ENCODE results near the gene RBM19. TPM values are rescaled to one million over a fixed set of nuclear protein-coding genes. Genes with fewer than 3 reads are reported as not detected.

RBM19 gene
- total RNA-seq, 1 experiment from 2014 or later = 61.7 TPM

DNA sequence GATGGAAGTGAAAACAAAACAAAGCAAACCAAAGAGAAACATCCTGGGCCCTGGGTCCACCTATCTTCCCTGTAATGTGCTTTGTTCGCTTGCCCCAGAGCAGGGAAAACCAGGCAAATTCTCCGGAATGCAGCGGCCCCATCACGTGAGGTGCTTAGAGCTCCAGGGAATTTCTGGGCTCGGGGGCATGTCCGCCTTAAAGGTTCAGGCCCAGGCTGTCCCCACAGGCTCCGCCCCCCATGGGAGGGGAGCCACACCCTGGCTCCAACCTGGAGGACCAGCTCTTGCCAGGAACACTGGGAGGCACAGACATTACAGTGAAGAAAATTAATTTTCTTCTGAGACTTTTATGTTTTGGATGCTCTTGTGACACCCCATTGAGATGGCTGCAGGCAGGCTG lies 69.9 kb downstream of the RBM19 start:
- CTCF ChIA-PET = no interaction called here
- H3K4me2 ChIP-seq (ENCODE audit: low read length) = no peak overlapping the region
- H3K9ac ChIP-seq (ENCODE audit: low read length) = no peak overlapping the region
- H4K20me1 ChIP-seq (ENCODE audit: low read length) = no peaks in the 10 kb centered on the region; the same call in 1 of the 2 replicates
- no peaks in the 10 kb centered on the region; the same call in 1 of the 2 replicates for H3K36me3 ChIP-seq (ENCODE audit: low read depth, low read length)
- no TSS peak for BruUV-seq (replicated peaks)
- H3K9me3 ChIP-seq (ENCODE audit: low read length) = no peaks in the 10 kb centered on the region
- H2AFZ ChIP-seq (ENCODE audit: low read length) = no peak overlapping the region
- H3K4me1 ChIP-seq (ENCODE audit: insufficient read depth, low read length) = no peaks in the 10 kb centered on the region
- TF ChIP-seq EZH2 (IDR thresholded peaks at IDR 0.05; ENCODE audit: low read length, unreplicated experiment) (no peak), EZH2phosphoT487 (IDR thresholded peaks at IDR 0.05; ENCODE audit: borderline replicate concordance, low read length) (no peak)
- TF ChIP-seq, protein P1, sequence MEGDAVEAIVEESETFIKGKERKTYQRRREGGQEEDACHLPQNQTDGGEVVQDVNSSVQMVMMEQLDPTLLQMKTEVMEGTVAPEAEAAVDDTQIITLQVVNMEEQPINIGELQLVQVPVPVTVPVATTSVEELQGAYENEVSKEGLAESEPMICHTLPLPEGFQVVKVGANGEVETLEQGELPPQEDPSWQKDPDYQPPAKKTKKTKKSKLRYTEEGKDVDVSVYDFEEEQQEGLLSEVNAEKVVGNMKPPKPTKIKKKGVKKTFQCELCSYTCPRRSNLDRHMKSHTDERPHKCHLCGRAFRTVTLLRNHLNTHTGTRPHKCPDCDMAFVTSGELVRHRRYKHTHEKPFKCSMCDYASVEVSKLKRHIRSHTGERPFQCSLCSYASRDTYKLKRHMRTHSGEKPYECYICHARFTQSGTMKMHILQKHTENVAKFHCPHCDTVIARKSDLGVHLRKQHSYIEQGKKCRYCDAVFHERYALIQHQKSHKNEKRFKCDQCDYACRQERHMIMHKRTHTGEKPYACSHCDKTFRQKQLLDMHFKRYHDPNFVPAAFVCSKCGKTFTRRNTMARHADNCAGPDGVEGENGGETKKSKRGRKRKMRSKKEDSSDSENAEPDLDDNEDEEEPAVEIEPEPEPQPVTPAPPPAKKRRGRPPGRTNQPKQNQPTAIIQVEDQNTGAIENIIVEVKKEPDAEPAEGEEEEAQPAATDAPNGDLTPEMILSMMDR (conservative IDR thresholded peaks at IDR 0.05; ENCODE audit: low read depth, low read length) = no peak
- no peaks in the 10 kb centered on the region for H3K79me2 ChIP-seq (ENCODE audit: low read length)
- no peaks in the 10 kb centered on the region for H3F3A ChIP-seq (ENCODE audit: low read length, unreplicated experiment)
- intact Hi-C loops (cut with micrococcal nuclease) = no loop called here
- DNase-seq (no peak), ATAC-seq (no peak)
- H3K9me2 ChIP-seq (replicated peaks; ENCODE audit: low read length) = no peaks in the 10 kb centered on the region
- H3K4me3 ChIP-seq (ENCODE audit: low read length) = no peak overlapping the region
- H3K27ac ChIP-seq (ENCODE audit: low read length) = no peak overlapping the region
- H3K27me3 ChIP-seq (ENCODE audit: low read length) = no peaks in the 10 kb centered on the region
- POLR2A ChIA-PET (ENCODE audit: unreplicated experiment) = no interaction called here

DNA sequence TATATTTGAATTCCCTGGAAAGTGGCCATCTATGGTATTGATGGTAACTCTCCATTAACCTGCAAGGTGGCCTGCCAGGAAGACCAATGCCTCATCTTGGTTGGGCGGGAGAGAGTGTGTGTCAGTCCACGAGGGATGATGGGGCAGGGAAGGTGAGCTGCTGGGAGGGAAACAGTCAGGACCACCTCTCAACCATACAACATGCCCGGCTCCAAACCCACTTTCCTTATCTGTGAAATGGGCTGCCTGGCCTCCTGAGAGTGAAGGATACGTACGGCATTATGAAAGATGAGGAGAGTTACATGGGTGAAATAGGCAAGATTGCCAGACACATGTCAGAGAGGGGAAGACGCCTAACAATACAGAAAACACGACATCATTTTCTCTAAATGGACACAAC lies 70.9 kb downstream of the RBM19 start:
- TF ChIP-seq EZH2phosphoT487 (IDR thresholded peaks at IDR 0.05; ENCODE audit: borderline replicate concordance, low read length) = no peak
- no peak for TF ChIP-seq EZH2 (IDR thresholded peaks at IDR 0.05; ENCODE audit: low read length, unreplicated experiment)
- TF ChIP-seq, protein P1 (conservative IDR thresholded peaks at IDR 0.05; ENCODE audit: low read depth, low read length) = no peak
- Histone ChIP-seq H3K27me3 (ENCODE audit: low read length) (no peaks in the 10 kb centered on the region), H4K20me1 (ENCODE audit: low read length) (no peaks in the 10 kb centered on the region; the same call in 1 of the 2 replicates), H3K9me2 (replicated peaks; ENCODE audit: low read length) (no peaks in the 10 kb centered on the region), H3K4me3 (ENCODE audit: low read length) (no peak overlapping the region), H3K4me1 (ENCODE audit: insufficient read depth, low read length) (no peaks in the 10 kb centered on the region), H3F3A (ENCODE audit: low read length, unreplicated experiment) (no peaks in the 10 kb centered on the region), H2AFZ (ENCODE audit: low read length) (no peak overlapping the region), H3K27ac (ENCODE audit: low read length) (no peak overlapping the region), H3K4me2 (ENCODE audit: low read length) (no peak overlapping the region), H3K9me3 (ENCODE audit: low read length) (no peaks in the 10 kb centered on the region), H3K9ac (ENCODE audit: low read length) (no peak overlapping the region), H3K36me3 (ENCODE audit: low read depth, low read length) (no peaks in the 10 kb centered on the region; the same call in 1 of the 2 replicates), H3K79me2 (ENCODE audit: low read length) (no peaks in the 10 kb centered on the region)
- BruUV-seq (replicated peaks) = no TSS peak
- ChIA-PET CTCF (no interaction called here), POLR2A (ENCODE audit: unreplicated experiment) (interaction anchor here (0.5 kb wide), 1 partner anchor 560 kb away, joined by 18 read pairs; no protein-coding TSS in a partner anchor)
- no peak for ATAC-seq
- intact Hi-C loops (cut with micrococcal nuclease) = no loop called here
- no peak for DNase-seq

DNA sequence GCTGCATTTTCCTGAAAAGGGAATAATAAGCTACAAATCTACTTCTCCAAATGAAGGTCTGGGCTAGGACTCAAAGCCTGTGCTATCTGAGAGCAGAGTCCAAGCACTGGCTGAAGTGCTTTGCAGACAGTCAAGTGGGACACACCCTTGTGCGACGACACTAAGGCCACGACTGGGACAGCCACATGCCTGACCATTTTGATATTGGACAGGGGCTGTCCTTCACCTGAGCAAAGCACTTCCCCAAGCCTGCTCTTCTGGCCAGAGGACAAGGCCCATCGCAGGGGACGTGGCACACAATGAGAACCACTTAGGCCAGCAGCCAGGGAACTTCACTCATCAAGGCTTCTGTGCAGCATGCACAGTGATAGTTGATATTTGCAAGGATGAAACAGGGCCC lies 71.4 kb downstream of the RBM19 start:
- Histone ChIP-seq H2AFZ (ENCODE audit: low read length) (no peak overlapping the region), H3K27me3 (ENCODE audit: low read length) (no peaks in the 10 kb centered on the region), H3K4me2 (ENCODE audit: low read length) (no peak overlapping the region), H3K79me2 (ENCODE audit: low read length) (no peaks in the 10 kb centered on the region), H4K20me1 (ENCODE audit: low read length) (no peaks in the 10 kb centered on the region; the same call in 1 of the 2 replicates), H3K27ac (ENCODE audit: low read length) (no peak overlapping the region), H3K4me1 (ENCODE audit: insufficient read depth, low read length) (no peaks in the 10 kb centered on the region), H3K9ac (ENCODE audit: low read length) (no peak overlapping the region), H3K9me2 (replicated peaks; ENCODE audit: low read length) (no peaks in the 10 kb centered on the region), H3K36me3 (ENCODE audit: low read depth, low read length) (no peaks in the 10 kb centered on the region; the same call in 1 of the 2 replicates), H3K9me3 (ENCODE audit: low read length) (no peaks in the 10 kb centered on the region), H3K4me3 (ENCODE audit: low read length) (no peak overlapping the region), H3F3A (ENCODE audit: low read length, unreplicated experiment) (no peaks in the 10 kb centered on the region)
- CTCF ChIA-PET = no interaction called here
- TF ChIP-seq EZH2phosphoT487 (IDR thresholded peaks at IDR 0.05; ENCODE audit: borderline replicate concordance, low read length) (no peak), EZH2 (IDR thresholded peaks at IDR 0.05; ENCODE audit: low read length, unreplicated experiment) (no peak)
- TF ChIP-seq, protein P1 (conservative IDR thresholded peaks at IDR 0.05; ENCODE audit: low read depth, low read length) = no peak
- intact Hi-C loops (cut with micrococcal nuclease) = no loop called here
- no TSS peak for BruUV-seq (replicated peaks)
- ATAC-seq = no peak
- POLR2A ChIA-PET (ENCODE audit: unreplicated experiment) = interaction anchor here (0.5 kb wide), 1 partner anchor 559 kb away, joined by 18 read pairs; no protein-coding TSS in a partner anchor
- DNase-seq = no peak

Data from PC-3 (cell line).